GM20431 (cell line): Measurements from ENCODE around the gene UBXN11.
"Not testable (repeated sequence)": the region's sequence is repeated elsewhere in the genome, so short reads cannot be mapped to it uniquely, and the experiment has no call there.

Experiments used
- in situ Hi-C: fragments of 300-500 bp; cut with MseI, MboI; formaldehyde crosslinking; loops from one replicate; pipeline ENCODE4 v1.15.0; 2020; ENCODE audit warnings: low sequenced_read_pairs; ENCODE audit not compliant: unreplicated experiment

UBXN11 gene

DNA sequence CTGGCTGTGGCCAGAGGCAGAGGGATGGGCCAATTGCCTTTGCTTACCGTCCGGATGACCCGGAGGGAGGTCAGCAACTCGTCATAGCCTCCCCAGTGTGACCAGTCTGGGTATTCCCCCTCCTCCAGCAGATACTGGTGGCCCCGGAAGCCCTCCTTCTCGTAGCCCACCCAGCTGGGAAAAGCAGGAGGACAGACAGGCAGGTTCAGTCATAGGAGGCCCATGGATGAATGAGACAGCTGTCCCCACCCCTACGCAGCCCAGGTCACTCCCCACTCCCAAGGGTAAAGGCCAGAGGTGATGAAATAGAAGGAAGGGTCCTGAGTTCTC, 30.7 kb upstream of the UBXN11 start:
- in situ Hi-C loops, result no loop called here

DNA sequence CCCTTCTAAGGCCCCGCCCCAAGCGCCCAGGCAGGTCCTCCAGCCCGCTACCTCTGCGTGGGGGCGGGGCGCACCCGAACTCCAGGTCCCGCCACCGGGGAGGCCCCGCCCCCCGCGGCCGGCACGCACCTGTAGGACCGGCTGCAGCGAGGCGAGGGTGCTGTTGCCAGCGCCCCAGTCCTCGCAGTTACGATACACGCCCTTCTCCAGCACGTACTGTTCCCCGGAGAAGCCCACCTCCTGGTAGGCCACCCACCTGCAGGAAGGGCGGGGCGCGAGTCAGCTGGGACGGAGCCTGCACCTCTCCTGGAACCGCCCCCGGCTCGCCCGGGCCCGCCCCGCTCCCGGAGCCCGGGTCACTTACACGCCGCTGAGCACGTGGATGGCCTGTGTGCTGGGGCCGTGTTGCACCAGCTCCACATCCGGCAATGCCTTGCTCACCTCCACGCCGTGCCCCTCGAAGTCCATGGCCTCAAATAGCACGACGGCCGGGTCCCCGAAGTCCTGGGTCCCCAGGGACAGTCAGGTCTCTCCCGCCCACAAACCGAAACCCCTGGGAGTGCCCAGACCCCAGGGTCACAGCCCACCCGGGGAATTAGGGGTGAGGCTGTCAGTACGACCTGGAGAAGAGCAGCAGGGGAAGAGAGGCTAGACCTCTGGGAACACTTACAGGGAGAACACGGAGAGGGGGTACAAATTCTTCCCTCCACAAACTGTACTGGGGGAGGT, 30.2 kb upstream of the UBXN11 start:
- in situ Hi-C loops, result no loop called here

- in situ Hi-C loops, result no loop called here
Measured at GRCh38 chr1:26335774-26336476, 29.5 kb upstream of the UBXN11 start.

DNA sequence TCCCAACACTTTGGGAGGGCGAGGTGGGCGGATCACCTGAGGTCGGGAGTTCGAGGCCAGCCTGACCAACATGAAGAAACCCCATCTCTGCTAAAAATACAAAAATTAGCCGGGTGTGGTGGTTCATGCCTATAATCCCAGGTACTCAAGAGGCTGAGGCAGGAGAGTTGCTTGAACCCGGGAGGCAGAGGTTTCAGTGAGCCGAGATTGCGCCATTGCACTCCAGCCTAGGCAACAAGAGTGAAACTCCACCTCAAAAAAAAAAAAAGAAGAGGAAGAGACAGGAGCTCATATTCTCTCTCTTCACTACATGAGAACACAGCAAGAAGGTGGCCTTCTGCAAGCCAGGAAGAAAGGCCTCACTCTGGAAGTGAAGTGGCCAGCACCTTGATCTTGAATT, 26.9 kb upstream of the UBXN11 start:
- in situ Hi-C loops, result not testable (repeated sequence)

DNA sequence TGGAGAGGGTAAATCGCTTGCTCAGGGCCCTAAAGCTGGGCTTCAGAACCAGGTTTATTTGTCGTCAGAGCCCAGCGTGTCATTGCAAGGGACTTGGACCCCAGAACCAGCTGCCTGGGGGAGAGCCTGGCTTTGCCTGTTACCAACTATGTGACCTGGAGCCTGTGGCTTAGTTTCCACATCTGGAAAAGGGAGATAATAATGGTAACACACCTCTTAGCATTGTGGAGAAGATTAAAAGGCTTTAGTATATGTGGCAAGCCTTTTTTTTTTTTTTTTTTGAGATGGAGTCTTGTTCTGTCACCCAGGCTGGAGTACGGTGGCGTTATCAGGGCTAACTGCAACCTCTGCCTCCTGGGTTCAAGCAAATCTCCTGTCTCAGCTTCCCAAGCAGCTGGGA, 23.8 kb upstream of the UBXN11 start:
- in situ Hi-C loops, result no loop called here

GRCh38 chr1:26329380-26329779, 22.9 kb upstream of the UBXN11 start:
- in situ Hi-C loops, result not testable (repeated sequence)

GRCh38 chr1:26328597-26328996, 22.2 kb upstream of the UBXN11 start:
- in situ Hi-C loops, result no loop called here

DNA sequence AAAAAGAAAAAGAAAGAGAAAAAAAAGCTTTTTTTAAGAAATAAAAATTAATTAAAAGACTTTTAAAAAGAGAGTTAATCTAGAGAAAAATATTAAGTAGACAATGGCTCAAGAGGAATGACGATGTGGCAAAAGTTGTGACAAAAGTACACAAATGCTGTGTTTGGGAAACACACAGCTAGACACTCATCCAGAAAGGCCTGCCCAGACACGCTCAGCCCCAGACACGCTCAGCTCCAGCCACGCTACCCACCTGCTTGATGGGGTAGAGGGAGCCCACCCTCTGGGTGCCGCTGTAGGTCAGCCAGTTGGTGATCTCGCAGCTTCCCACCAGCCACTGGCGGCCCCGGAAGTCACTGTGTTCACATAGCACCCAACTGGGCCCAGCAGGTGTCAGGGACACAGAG, 21.5 kb upstream of the UBXN11 start:
- in situ Hi-C loops, result no loop called here

GRCh38 chr1:26324550-26324949, 18.1 kb upstream of the UBXN11 start:
- in situ Hi-C loops, result loop anchor here (5.0 kb wide), 1 partner anchor 42 kb away; the partner anchor contains the start of gene SH3BGRL3

DNA sequence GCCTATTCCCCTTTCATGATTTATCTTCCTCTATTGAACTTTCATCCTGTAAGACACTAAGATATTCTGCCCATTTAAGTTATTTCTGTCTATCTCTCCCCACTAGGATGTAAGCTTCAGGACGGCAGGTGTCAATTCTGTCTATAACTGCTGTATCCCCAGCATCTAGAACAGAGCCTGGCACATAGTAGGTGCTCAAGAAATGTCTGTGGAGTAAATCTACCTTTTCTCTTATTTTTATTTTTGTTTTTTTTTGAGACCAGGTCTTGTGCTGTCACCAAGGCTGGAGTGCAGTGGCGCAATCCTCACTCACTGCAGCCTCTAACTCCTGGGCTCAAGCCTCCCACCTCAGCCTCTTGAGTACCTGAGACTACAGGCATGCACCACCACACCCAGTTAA, 16.9 kb upstream of the UBXN11 start:
- in situ Hi-C loops, result loop anchor here (5.0 kb wide), 1 partner anchor 41 kb away; the partner anchor contains the start of gene SH3BGRL3

GRCh38 chr1:26322042-26322331, 15.6 kb upstream of the UBXN11 start:
- in situ Hi-C loops, result loop anchor here (5.0 kb wide), 1 partner anchor 40 kb away; the partner anchor contains the start of gene SH3BGRL3

GRCh38 chr1:26321315-26322041, 15.0 kb upstream of the UBXN11 start:
- in situ Hi-C loops, result loop anchor here (5.0 kb wide), 1 partner anchor 39 kb away; the partner anchor contains the start of gene SH3BGRL3

DNA sequence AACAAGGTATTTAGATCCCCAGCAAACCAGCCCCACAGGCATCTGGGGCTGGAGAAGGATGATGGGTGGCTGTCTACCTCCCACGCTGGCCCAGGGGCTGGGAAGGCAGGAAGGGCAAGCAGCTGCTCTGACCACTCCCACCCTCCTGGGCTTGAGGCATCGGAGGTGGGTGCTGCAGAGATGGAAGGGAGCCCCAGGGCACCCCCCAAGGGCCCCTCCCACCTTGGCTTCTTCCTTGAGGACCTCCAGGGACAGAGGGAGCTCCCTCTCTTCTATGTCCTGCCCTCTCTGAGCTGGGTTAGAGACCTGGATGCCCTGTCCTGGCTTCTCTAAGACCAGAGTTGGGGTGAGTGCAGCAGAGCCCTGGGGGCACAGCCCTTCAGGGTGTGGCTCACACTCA, 14.5 kb upstream of the UBXN11 start:
- in situ Hi-C loops, result loop anchor here (5.0 kb wide), 1 partner anchor 39 kb away; the partner anchor contains the start of gene SH3BGRL3

DNA sequence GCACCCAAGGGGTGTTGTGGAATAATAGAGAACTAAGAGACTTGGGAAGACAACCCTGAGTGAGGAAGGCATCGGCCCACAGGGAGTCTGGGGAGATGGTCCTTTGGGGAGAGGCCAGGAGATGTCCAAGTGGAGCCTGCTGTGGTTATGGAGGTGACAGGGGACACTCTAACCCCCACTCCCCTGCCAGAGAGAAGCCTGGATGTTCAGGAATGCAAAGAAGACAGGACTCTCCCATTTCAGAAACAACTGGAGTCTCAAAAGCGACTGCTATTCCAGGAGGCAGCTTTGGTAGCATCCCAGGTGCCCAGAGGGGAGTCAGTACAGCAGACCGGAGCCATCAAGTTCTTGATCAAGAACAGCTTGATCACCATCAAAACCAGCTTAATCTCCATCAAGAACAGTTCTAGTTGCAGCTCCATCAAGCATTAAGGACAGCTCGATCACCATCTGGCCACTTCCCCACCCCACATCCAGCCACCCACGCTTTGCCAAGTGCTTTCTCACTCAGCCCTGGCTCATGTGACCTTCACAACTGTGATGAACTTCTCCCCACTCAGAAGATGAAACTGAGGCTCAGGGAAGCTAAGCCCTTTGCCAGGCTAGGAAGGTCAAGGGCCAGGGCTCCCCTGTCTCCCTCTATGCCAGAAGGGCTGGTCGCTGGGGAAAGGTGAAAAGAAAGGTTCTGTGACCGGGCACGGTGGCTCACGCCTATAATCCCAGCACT, 12.1 kb upstream of the UBXN11 start:
- in situ Hi-C loops, result no loop called here

- in situ Hi-C loops, result no loop called here
Measured at GRCh38 chr1:26317612-26318337, 11.3 kb upstream of the UBXN11 start, which contains the start of gene CD52. CD52 (plus strand) TSS chr1:26317958; CDS start chr1:26318018, 60 bp downstream.

DNA sequence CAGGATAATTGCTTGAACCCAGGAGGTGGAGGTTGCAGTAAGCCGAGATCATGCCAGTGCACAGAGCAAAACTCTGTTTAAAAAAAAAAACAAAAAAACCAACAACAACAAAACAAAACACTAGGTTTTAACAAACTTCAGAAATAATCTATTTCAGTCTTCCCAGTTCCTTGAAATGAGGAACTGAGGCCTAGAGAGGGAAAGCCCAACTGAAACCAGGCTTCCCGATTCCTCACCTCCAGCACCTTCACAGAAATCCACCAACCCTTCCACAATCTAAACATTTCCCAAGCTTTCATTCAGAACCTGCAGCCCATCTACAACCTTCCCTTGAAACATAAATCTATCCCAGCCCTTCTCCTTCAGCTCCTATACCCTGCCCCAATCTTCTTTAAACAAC, 10.7 kb upstream of the UBXN11 start:
- in situ Hi-C loops, result no loop called here

DNA sequence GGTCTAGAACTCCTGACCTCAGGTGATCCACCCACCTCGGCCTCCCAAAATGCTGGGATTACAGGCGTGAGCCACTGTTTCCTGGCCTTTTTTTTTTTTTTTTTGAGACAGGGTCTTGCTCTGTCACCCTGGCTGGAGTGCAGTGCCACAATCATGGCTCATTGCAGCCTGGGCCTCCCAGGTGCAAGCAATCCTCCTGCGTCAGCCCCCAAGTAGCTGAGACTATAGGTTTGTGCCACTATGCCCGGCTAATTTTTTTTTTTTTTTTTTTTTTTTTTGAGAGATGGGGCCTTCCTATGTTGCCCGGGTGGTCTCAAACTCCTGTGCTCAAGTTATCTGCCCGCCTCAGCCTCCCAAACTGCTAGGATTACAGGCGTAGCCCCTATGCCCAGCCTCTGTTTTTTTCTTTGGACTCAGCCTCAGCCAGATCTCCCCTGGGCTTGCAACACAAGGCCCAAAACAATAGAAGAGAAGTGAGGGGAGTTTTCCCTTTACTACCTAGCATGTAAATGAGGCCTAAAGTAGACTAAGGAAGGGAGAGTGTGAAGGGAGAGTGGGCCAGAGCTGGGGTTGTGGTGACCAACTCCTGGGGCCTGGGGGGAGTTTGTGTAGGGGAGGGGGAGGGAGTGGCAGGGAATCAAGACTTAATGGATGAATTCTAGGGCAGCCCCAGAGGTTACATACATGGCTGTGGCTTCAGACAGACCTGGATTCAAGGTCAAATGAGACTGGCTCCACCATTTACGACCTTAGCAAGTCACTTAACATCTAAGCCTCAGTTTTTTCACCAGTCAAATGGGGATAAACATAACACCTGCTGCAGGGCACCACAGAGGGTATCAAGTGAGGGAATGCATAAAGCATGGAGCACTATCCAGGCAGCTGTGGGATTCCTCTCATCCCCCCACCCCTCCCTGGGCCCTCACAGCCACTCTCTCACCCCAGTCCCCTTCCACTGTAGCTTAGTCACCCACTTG, 9.7 kb upstream of the UBXN11 start:
- in situ Hi-C loops, result no loop called here

- in situ Hi-C loops, result no loop called here
Measured at GRCh38 chr1:26314501-26314900, 8.1 kb upstream of the UBXN11 start.
